GM18505 (cell line): ENCODE data around the gene MAPK8IP2.

Source experiments
- ATAC-seq: cut with Tn5 transposase; IDR thresholded peaks from one replicate; pipeline ENCODE4 v1.9.1; 2021; ENCODE audit not compliant: unreplicated experiment
- POLR2A ChIP-seq: IDR thresholded peaks from 4 replicates; pipeline ENCODE4 v1.6.1; 2011; ENCODE audit warnings: borderline replicate concordance; ENCODE audit not compliant: insufficient read depth, insufficient read length; ENCODE audit errors: extremely low read depth

The MAPK8IP2 gene

GRCh38 chr22:50570861-50571260 is 29.7 kb upstream of the MAPK8IP2 start:
- no peak for ATAC-seq
- TF ChIP-seq POLR2A = no peak

- no peak for ATAC-seq
- no peak for TF ChIP-seq POLR2A
Observed at GRCh38 chr22:50571264-50572175, 29.1 kb upstream of the MAPK8IP2 start.

- no peak for ATAC-seq
- TF ChIP-seq POLR2A = no peak
Observed at GRCh38 chr22:50572965-50573364, 27.6 kb upstream of the MAPK8IP2 start.

GRCh38 chr22:50573491-50574382 is 26.9 kb upstream of the MAPK8IP2 start:
- no peak for TF ChIP-seq POLR2A
- ATAC-seq = no peak

- no peak for ATAC-seq
Observed at GRCh38 chr22:50574383-50574755, 26.2 kb upstream of the MAPK8IP2 start.

GRCh38 chr22:50575426-50575941 is 25.1 kb upstream of the MAPK8IP2 start:
- ATAC-seq = no peak
- no peak for TF ChIP-seq POLR2A

More at GRCh38 chr22:50574383-50574755, 26.2 kb upstream of the MAPK8IP2 start:
- TF ChIP-seq POLR2A = no peak

- ATAC-seq = no peak
- TF ChIP-seq POLR2A = no peak
Observed at GRCh38 chr22:50576070-50576469, 24.5 kb upstream of the MAPK8IP2 start.

- ATAC-seq = no peak
- TF ChIP-seq POLR2A = no peak
Observed at GRCh38 chr22:50576806-50577696, 23.5 kb upstream of the MAPK8IP2 start.

GRCh38 chr22:50577697-50577986 is 23.0 kb upstream of the MAPK8IP2 start:
- no peak for TF ChIP-seq POLR2A
- no peak for ATAC-seq

GRCh38 chr22:50577987-50578775 is 22.4 kb upstream of the MAPK8IP2 start, which contains the start of gene CPT1B:
Gene CPT1B, minus strand, starts transcription at chr22:50578427. Its CDS starts 512 bp downstream, at chr22:50577915.
- TF ChIP-seq POLR2A = no peak

GRCh38 chr22:50578776-50579310 is 21.8 kb upstream of the MAPK8IP2 start:
- no peak for ATAC-seq
- no peak for TF ChIP-seq POLR2A

More at GRCh38 chr22:50577987-50578775, 22.4 kb upstream of the MAPK8IP2 start, which contains the start of gene CPT1B:
- no peak for ATAC-seq
